Posterior vena cava (tissue), 2 donors: ENCODE measurements around the gene MGMT. TPM values are rescaled to one million over a fixed set of nuclear protein-coding genes. Genes with fewer than 3 reads are reported as not detected.

ENCODE experiments used
- DNase-seq: peaks from one replicate; pipeline ENCODE4 v3.0.0-alpha.2; 2020; ENCODE audit warnings: low spot score
- intact Hi-C, 2 donors: fragments of 100-400 bp; cut with DNase I; formaldehyde crosslinking; loops; one replicate each; pipeline versions ENCODE4 v1.14.1 to v1.14.2; 2022 to 2023
- total RNA-seq, 2 donors: library from RNA; stranded (reverse); fragmentation: NEBNext Ultra II Directional; extraction: Animal tissue kit (Norgen Biotek cat#: 25700); gene quantifications; one replicate each; pipeline ENCODE4 v1.2.1, GENCODE V29; 2021
- donor health status: DM: yes; HTN: yes; CAD: no.
- donor health status: DM: yes; HTN: yes; CAD: no.

Gene MGMT
- total RNA-seq, 2 donors from 2014 or later = 8.2 to 17.6 TPM

DNA sequence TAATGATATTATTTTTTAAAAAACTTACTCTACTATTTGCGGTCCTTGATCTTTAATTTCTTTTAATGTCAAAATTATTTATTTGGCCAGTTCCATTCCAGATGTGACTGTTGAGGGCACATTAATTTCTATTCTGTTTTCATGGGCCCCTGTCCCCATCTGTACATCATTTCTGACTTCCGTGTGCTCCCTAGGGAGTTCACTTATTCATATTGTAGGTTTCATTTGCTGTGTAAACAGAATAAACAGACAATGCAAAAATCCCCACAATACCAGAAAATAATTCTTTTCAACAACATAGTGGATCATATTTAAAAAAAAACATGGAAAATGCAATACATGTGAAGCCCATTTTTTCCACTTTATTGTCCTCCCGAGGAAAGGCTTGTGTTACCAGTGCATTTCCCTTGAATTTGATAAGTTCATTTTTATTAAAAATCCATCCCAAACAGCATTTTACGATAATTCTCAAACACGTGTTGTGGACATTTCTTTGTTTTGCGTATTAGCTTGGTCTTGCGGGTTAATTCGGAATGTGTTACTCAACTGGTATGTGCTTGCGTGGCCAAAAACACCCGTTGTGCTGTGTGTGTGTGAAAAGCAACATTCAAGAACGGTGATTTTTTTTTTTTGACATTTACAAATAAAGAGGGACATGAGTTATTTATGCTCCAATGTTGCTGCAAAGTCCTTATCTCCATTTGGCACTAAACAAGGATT lies 138.4 kb downstream of the MGMT start:
- DNase-seq = no peak
- intact Hi-C loops = no loop called here

DNA sequence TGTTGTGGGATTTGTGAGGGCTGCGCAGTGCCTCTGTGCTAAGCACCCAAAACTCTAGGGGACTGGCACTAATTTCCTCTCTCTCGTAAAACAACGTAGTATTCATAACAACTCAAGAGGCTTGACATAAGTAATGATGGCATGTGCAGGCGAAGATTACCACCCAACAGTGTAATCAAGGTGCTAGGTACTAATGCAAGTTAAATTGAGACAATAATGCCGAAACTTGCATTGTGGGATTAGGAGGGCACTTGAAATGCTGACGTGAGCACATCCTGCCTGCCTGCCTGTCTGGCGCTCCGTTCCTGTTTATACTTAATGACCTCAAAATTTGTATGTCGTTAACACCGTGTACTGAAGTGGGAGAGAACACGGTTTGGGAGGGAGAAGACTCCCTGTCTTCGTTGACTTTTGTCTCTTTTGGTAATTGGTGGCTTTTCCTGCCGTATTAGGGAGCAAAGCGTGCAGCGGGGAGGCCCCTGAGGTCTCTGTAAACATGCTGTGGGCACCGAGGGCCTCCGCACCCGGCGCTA lies 139.0 kb downstream of the MGMT start:
- intact Hi-C loops = no loop called here
- no peak for DNase-seq

DNA sequence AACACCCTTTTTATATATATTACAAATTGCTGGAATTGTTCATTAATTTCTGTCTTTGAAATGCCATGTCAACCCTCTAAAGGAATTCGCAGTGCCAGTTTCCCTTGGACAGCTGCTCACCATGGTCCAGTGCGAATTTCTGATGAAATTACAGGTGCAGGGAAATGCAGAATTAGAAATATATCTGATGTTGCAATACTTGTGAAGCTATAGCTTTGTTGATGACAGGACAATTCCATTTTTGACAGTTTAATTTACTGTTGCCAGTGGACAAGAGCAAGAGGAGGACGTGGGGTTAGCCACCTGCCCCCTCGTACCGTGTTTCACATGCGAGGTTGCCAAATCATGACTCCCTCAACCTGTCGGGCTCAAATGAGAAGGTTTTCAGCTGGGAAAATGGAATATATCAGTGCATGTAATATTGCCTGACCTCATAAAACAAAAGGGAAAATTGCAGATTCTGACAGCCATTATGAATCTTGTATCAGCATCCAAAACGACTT lies 140.6 kb downstream of the MGMT start:
- intact Hi-C loops = no loop called here

GRCh38 chr10:129608653-129609052 lies 141.6 kb downstream of the MGMT start:
- intact Hi-C loops = no loop called here
- DNase-seq = no peak

More for the DNA sequence above, 140.6 kb downstream of the MGMT start:
- no peak for DNase-seq

DNA sequence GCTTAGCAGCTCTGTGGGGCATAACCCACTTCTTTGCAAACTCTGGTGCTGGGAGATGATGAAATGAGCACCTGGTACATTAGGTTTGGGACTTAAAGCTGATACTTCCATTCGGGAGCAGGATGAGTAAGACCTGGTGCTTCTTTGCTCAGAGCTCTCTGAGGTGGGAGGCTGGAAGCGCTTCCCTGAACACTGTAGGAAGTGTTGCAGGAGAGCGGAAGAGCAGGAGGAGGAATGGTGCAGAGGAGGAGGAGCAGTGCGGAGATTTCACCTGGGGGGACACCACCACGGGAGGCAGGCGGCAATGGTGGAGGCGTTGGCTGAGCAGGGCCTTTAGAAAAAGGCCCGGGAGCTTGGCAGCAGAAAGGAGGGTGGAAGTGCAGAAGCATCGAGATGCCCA lies 142.5 kb downstream of the MGMT start:
- no peak for DNase-seq
- intact Hi-C loops = no loop called here

- intact Hi-C loops = no loop called here
- no peak for DNase-seq
These were observed 145.6 kb downstream of the MGMT start for GRCh38 chr10:129612481-129613109.

- intact Hi-C loops = no loop called here
- no peak for DNase-seq
These were observed 146.4 kb downstream of the MGMT start for GRCh38 chr10:129613377-129613980.

DNA sequence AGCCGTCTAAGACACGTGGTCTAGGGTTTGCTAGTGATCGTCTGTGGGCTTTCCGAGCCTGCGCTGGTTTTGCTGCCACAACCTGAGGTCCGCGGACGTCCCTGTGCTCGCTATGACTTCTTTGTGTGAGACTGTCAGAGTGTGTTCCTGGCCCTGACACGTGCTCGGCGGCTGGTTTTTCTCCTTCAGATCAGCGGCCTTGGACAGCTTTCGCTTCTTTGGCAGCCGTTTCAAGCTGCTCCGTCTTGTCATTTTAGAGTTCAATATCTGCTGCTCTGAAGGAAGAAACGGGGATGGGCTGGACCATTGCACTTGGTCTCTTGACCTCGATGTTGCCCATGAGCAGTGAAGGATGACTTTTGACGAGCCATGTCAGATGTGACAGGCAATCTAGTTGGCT lies 147.3 kb downstream of the MGMT start:
- no peak for DNase-seq
- intact Hi-C loops = no loop called here

GRCh38 chr10:129615381-129615780 lies 148.3 kb downstream of the MGMT start:
- no peak for DNase-seq
- intact Hi-C loops = no loop called here

- DNase-seq = no peak
- intact Hi-C loops = no loop called here
These were observed 149.0 kb downstream of the MGMT start for GRCh38 chr10:129615921-129616525.

DNA sequence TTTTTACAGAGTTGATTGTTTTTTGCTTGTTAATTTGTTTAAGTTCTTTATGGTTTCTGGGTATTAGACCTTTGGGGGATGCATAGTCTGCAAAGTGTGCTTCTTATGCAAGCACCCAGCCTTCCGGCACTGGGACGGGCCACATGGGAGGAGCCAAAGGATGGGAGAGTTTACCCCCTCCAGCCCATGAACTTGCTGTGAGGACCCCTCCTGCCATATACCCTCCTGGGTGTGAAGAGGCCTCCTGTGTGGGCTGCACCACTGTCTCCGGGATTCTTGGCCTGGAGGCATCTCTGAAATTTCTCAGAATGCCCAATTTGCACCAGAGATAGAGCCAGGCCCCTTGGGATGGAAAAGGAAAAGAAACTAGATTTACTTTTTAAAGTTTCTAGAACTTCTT lies 150.7 kb downstream of the MGMT start:
- no peak for DNase-seq
- intact Hi-C loops = no loop called here

GRCh38 chr10:129621062-129621461 lies 154.0 kb downstream of the MGMT start:
- DNase-seq = no peak
- intact Hi-C loops = no loop called here

- no peak for DNase-seq
- intact Hi-C loops = no loop called here
These were observed 154.7 kb downstream of the MGMT start for GRCh38 chr10:129621693-129622092.

DNA sequence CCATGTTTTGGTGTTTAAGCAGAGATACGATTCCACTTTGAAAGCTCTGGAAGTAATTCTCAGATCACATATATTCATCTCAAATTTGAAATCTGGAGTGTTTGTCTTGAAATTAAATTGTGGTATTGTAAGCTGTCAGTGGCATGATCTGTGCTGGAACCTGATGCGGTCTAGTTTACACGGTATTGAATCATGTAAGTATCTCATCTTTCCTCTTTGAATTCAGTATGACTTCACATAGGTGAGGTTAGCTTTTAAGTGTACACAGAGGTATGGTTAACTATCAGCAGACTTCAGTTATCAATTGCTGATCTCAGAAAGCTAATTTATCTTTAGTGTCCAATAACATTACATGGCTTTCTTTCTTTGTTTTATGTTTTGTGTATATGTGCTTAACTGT lies 155.2 kb downstream of the MGMT start:
- intact Hi-C loops = no loop called here
- DNase-seq = no peak

GRCh38 chr10:129622736-129623135 lies 155.7 kb downstream of the MGMT start:
- DNase-seq = no peak
- intact Hi-C loops = no loop called here

DNA sequence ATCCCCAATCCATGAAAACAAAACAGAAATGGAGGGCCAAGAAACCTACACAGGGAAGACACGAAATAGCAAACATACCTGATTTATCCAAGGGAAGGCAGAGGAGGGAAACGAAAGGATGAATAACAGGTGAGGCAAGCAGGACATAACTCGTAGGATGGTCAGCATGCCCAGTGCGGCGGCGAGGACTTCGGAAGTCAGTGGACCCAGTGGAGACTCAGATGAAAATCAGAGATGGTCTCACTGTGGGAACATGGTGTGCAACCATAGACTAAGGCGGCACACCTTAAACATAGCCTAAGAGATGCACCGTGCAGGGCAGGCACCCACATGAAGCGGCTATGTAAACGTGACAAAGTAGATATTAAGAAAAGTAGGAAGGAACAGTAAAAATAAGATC lies 157.5 kb downstream of the MGMT start:
- no peak for DNase-seq
- intact Hi-C loops = no loop called here

GRCh38 chr10:129626309-129626708 lies 159.3 kb downstream of the MGMT start:
- intact Hi-C loops = no loop called here
- DNase-seq = no peak

DNA sequence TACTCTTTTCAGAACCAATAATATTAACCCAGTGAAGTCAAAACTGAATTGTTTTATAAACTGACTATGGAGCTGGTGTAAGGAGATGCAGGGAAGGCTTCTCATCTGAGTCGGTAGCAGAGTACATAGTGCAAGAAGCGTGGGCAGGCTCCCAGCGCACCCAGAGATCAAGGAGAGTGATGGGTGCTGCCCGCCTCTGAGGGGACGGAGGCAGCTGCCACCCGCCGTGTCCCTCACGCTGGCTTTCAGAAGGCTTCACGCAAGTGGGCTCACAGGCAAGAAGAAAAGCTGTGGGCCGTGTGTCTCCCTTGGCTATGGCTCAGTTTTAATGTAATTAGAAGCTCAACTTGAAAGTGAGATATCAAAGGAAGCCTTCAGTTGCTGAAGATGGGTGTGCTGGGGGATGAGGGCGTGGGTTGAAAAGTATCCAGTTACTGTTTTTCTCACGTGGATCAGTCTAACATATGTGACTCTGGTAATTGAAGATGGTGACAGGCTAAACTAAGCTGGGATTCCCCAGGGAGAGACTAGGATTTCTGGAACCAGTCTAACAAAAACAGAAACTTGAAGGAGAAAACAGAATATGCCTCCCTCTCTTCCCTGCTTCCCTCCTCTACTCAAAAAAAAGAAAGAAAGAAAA lies 159.9 kb downstream of the MGMT start:
- no peak for DNase-seq
- intact Hi-C loops = no loop called here

GRCh38 chr10:129627442-129627841 lies 160.4 kb downstream of the MGMT start:
- DNase-seq = no peak
- intact Hi-C loops = no loop called here

GRCh38 chr10:129628823-129629222 lies 161.8 kb downstream of the MGMT start:
- no peak for DNase-seq
- intact Hi-C loops = no loop called here
